ENCODE data around the gene LAMTOR4.

- TF ChIP-seq EZH2 (IDR thresholded peaks at IDR 0.05; ENCODE audit: borderline replicate concordance, control insufficient read depth, low read depth, low read length) = no peak
- TF ChIP-seq MXI1 (IDR thresholded peaks at IDR 0.05; ENCODE audit: low read depth, low read length) = no peak
- no peak for TF ChIP-seq POLR2A (IDR thresholded peaks at IDR 0.05; ENCODE audit: low read depth, low read length)
- TF ChIP-seq CTCF (IDR thresholded peaks at IDR 0.05 in 2 of 3, conservative IDR thresholded peaks at IDR 0.05 in 1 of 3; ENCODE audit: control insufficient read depth in 2 of 3, extremely low read depth in 1 of 3, insufficient read depth in 1 of 3, low read depth in 3 of 3, low read length in 3 of 3) = no peak
- TF ChIP-seq PKNOX1 (IDR thresholded peaks at IDR 0.05) = no peak
- no peak for TF ChIP-seq BCL11A (IDR thresholded peaks at IDR 0.05; ENCODE audit: low read depth, low read length)
- no peak for TF ChIP-seq TCF7 (IDR thresholded peaks at IDR 0.05; ENCODE audit: borderline replicate concordance)
- TF ChIP-seq EP300 (IDR thresholded peaks at IDR 0.05; ENCODE audit: borderline replicate concordance in 1 of 2, control insufficient read depth in 1 of 2, low read depth in 2 of 2, low read length in 2 of 2) = no peak
- TF ChIP-seq MYC (IDR thresholded peaks at IDR 0.05; ENCODE audit: insufficient read depth, insufficient read length, insufficient replicate concordance, low read length, severe bottlenecking) = no peak
- no peak for TF ChIP-seq REST (IDR thresholded peaks at IDR 0.05; ENCODE audit: low read depth, low read length)
These were observed 43.2 kb upstream of the LAMTOR4 start for GRCh38 chr7:100105534-100105933.

Data from GM12878 (cell line).